Occipital lobe (tissue), 1 donor: ENCODE data around the gene NDUFB8. TPM values are rescaled to one million over a fixed set of nuclear protein-coding genes. Genes with fewer than 3 reads are reported as not detected.

Source experiments
- total RNA-seq: library from RNA; depleted of rRNA; stranded (reverse); fragments of >200 nt; gene quantifications from one replicate; pipeline ENCODE4 v1.2.3, GENCODE V29; 2014

Gene NDUFB8
- total RNA-seq, 1 donor from 2014 or later, result 102 TPM

Other genes starting within 250 kb of the NDUFB8 start
- gene BLOC1S2, start 243.2 kb downstream of the NDUFB8 start, total RNA-seq, result 44.0 TPM
- gene PKD2L1, start 199.6 kb downstream of the NDUFB8 start, total RNA-seq, result 0.62 TPM
- 123 TPM for gene SCD, start 182.6 kb downstream of the NDUFB8 start, total RNA-seq
- gene WNT8B, start 66.9 kb downstream of the NDUFB8 start, total RNA-seq, result not detected
- gene SEC31B, start 10.0 kb downstream of the NDUFB8 start, total RNA-seq, result 3.7 TPM
- 14.0 TPM for gene HIF1AN, start 6.1 kb upstream of the NDUFB8 start, total RNA-seq
- gene PAX2, start 215.7 kb upstream of the NDUFB8 start, total RNA-seq, result not detected